AG04450 (cell line): ENCODE measurements around the gene LCN1. TPM values are rescaled to one million over a fixed set of nuclear protein-coding genes. Genes with fewer than 3 reads are reported as not detected.

Experiments
- CTCF ChIA-PET: fragments of 300-600, 350-600 bp; formaldehyde crosslinking; extraction: SDS; loops from one replicate; lab custom pipeline; 2022; ENCODE audit warnings: antibody characterized with exemption, inconsistent platforms; lab: Charles Lee
- POLR2A ChIA-PET: fragments of 350-600 bp; formaldehyde crosslinking; extraction: SDS; loops from one replicate; lab custom pipeline; 2021; ENCODE audit warnings: antibody characterized with exemption, inconsistent platforms; lab: Yijun Ruan, JAX
- DNase-seq: peaks from one replicate; pipeline ENCODE4 v3.0.0-alpha.2; 2011; ENCODE audit warnings: low read depth, low spot score
- H3K27ac ChIP-seq: one replicate; pipeline ENCODE4 v1.5.1; 2012; ENCODE audit warnings: low read depth, low read length, control low read depth
- H3K27me3 ChIP-seq: one replicate; pipeline ENCODE4 v1.6.0; 2012; ENCODE audit warnings: low read length; ENCODE audit not compliant: control insufficient read depth, insufficient read depth
- H3K4me3 ChIP-seq: 2 replicates; pipeline ENCODE4 v1.5.1; 2011; ENCODE audit warnings: mild to moderate bottlenecking, low read depth, low read length, control low read depth
- H3K9me3 ChIP-seq: 2 replicates; pipeline ENCODE4 v1.5.1; 2012; ENCODE audit warnings: low read length; ENCODE audit not compliant: control insufficient read depth, insufficient read depth
- polyA plus RNA-seq: library from polyadenylated mRNA; depleted of rRNA; stranded (reverse); fragments of >200 nt; gene quantifications from 2 replicates; pipeline ENCODE4 v1.2.3, GENCODE V29; 2011
- TF ChIP-seq, protein P1 (sequence below): IDR thresholded peaks from 2 replicates; pipeline ENCODE4 v1.5.1; 2011; ENCODE audit warnings: low read depth, low read length, control low read depth, inconsistent platforms

Gene LCN1
- polyA plus RNA-seq, 1 experiment, result not detected

GRCh38 chr9:135492886-135493669, 28.2 kb upstream of the LCN1 start:
- POLR2A ChIA-PET, result no interaction called here
- H3K4me3 ChIP-seq, result no peak overlapping the region

DNA sequence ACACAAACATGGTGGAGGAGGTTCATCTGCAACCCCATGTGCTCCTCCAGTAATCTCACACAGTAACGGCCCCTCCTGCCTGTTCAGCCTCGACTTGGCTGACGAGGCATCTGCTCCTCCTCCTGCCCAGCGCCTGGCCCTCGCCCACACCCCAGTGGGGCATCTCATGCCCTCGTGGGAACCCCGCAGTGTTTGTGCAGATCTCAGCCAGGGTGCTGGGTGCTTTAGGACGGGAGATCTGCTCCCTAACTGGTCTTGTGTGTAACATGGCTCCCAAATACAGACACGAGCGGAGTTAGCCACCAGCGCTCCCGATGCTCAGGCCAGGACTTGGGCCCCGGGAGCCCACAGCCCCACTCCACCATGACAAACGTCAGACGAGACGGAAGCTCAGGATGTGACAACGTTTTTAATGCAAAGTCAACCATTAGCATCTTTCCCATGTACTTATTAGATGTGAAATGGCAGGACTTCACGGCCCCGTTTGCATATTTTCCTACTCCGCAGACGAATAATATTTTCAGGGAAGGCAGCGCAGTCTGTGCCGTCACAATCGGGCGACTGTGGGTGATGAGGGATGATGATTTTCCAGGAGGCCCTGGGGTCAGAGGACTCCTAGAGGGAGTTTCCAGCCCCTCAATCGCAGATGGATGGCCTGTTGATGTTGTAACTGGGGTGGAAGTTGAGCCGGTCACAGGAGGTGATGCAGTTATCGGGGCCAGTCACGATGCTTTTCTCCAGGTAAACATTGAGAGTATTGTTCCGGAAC, 26.3 kb upstream of the LCN1 start:
- CTCF ChIA-PET, result no interaction called here
- no peaks in the 10 kb centered on the region; the same call in 1 of the 2 replicates for H3K9me3 ChIP-seq
- no peaks in the 10 kb centered on the region for H3K27me3 ChIP-seq
- TF ChIP-seq, protein P1, sequence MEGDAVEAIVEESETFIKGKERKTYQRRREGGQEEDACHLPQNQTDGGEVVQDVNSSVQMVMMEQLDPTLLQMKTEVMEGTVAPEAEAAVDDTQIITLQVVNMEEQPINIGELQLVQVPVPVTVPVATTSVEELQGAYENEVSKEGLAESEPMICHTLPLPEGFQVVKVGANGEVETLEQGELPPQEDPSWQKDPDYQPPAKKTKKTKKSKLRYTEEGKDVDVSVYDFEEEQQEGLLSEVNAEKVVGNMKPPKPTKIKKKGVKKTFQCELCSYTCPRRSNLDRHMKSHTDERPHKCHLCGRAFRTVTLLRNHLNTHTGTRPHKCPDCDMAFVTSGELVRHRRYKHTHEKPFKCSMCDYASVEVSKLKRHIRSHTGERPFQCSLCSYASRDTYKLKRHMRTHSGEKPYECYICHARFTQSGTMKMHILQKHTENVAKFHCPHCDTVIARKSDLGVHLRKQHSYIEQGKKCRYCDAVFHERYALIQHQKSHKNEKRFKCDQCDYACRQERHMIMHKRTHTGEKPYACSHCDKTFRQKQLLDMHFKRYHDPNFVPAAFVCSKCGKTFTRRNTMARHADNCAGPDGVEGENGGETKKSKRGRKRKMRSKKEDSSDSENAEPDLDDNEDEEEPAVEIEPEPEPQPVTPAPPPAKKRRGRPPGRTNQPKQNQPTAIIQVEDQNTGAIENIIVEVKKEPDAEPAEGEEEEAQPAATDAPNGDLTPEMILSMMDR, result no peak
- no peak overlapping the region for H3K27ac ChIP-seq
- H3K4me3 ChIP-seq, result no peak overlapping the region
- POLR2A ChIA-PET, result no interaction called here
- no peak for DNase-seq

More at GRCh38 chr9:135492886-135493669, 28.2 kb upstream of the LCN1 start:
- CTCF ChIA-PET, result interaction anchor here (0.6 to 1.8 kb wide), 2 partner anchors 12 to 21 kb away, joined by 6 read pairs; no protein-coding TSS in a partner anchor
- TF ChIP-seq, protein P1, result no peak
- no peak for DNase-seq
- H3K27me3 ChIP-seq, result no peaks in the 10 kb centered on the region
- H3K9me3 ChIP-seq, result no peaks in the 10 kb centered on the region
- no peak overlapping the region for H3K27ac ChIP-seq

- Histone ChIP-seq H3K27ac (no peak overlapping the region), H3K4me3 (no peak overlapping the region), H3K27me3 (no peaks in the 10 kb centered on the region), H3K9me3 (no peaks in the 10 kb centered on the region; the same call in 1 of the 2 replicates)
- ChIA-PET CTCF (no interaction called here), POLR2A (no interaction called here)
- TF ChIP-seq, protein P1, result no peak
- DNase-seq, result no peak
Observed at GRCh38 chr9:135498381-135499126, 22.7 kb upstream of the LCN1 start.

DNA sequence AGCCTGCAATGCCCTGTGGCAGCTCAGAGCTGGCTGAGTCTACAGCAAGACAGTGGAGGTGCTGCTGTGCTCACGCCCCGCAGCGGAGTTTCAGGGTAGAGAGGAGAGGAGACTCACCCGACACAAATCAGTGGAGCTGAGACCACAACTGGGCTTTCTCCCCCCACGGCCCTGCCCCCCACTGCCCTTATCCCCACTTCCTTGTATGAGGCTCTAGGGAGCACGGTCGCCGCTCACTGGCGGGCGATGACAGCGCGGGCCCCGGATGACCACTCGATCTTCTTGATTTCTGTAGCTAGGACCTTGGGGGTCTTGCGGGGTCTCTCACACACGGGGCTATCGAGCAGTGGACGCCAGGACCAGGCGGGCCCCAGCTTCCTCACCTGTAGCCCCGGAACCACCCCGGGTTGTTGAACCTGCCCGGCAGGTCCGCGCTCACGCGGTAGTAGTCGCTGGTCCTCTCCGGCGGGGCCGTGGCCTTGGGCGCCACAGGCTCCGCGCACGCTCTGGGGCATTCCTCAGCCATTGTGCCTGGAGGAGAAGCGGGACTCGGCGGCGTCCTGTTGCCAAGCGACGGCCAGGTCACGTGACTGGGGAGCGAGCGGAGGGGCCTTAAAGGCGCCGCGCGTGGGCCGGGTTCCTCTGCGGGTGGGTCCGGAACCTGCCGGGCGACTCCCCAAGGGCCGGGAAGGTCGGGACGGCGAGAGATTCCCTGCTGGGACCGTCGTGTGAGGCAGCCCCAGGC, 21.7 kb upstream of the LCN1 start:
- no peaks in the 10 kb centered on the region for H3K27me3 ChIP-seq
- H3K4me3 ChIP-seq, result peak overlapping the region; percentile 80
- ChIA-PET POLR2A (no interaction called here), CTCF (interaction anchor here (0.6 to 0.7 kb wide), 3 partner anchors 13 to 311 kb away, joined by 4 to 9 read pairs (median 4); no protein-coding TSS in a partner anchor)
- TF ChIP-seq, protein P1, result no peak
- peak; percentile 67 for DNase-seq
- no peaks in the 10 kb centered on the region; the same call in 1 of the 2 replicates for H3K9me3 ChIP-seq
- H3K27ac ChIP-seq, result peak overlapping the region; percentile 61
